GM19099 (cell line): ENCODE results near the gene SP9.

Experiments
- POLR2A ChIP-seq: IDR thresholded peaks from 3 replicates; pipeline ENCODE4 v1.6.1; 2011; ENCODE audit warnings: low read depth; ENCODE audit not compliant: insufficient read length; ENCODE audit errors: extremely low read depth

SP9 gene

DNA sequence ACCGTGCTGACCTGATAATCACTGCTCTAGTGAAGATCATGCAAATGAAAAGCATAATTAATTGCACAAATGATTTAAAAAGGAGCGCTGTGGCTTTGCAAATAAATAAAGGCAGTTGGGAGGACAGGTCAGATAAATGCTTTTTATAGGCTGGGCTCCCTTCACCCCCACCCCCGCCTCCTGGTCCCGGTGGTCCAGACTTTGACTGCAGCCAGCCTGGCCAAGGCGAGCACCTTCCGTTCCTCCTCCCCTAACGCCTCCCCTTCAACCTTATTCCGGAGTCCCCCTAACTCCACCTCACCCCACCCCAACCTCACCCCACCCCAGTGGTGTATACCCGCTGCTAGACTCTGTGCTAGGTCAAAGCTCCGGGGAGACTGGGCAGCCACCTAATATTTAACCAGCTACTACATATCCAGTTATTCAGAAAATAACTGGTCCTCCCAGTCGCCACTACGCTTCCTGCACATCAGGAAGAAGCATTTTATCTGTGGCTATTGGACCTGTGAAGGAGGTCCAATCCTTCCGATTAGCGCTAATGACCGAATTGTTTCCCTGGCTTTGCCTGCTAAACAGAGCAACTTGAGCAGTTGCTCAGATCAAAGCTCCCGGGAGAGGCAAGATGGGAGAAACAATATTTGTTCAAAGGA, 3.7 kb upstream of the SP9 start:
- no peak for TF ChIP-seq POLR2A

GRCh38 chr2:174331595-174332216, 3.0 kb upstream of the SP9 start:
- TF ChIP-seq POLR2A: no peak

DNA sequence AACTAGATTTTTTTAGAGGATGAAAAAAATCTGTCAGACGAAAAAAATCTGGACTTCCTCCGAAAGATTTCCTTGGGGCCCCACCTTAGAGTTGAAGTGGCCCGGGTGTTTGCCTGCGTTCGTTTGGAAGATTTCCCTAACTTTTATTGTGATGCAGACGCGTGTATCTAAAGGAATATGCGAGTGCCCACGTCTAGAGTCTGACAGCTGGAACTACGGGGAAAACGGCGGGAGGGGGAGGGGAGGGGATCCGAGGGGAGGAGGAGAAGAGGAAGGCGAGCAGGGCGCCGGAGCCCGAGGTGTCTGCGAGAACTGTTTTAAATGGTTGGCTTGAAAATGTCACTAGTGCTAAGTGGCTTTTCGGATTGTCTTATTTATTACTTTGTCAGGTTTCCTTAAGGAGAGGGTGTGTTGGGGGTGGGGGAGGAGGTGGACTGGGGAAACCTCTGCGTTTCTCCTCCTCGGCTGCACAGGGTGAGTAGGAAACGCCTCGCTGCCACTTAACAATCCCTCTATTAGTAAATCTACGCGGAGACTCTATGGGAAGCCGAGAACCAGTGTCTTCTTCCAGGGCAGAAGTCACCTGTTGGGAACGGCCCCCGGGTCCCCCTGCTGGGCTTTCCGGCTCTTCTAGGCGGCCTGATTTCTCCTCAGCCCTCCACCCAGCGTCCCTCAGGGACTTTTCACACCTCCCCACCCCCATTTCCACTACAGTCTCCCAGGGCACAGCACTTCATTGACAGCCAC, 2.4 kb upstream of the SP9 start:
- no peak for TF ChIP-seq POLR2A

- no peak for TF ChIP-seq POLR2A
These were observed 1.8 kb upstream of the SP9 start for GRCh38 chr2:174333017-174333371.

DNA sequence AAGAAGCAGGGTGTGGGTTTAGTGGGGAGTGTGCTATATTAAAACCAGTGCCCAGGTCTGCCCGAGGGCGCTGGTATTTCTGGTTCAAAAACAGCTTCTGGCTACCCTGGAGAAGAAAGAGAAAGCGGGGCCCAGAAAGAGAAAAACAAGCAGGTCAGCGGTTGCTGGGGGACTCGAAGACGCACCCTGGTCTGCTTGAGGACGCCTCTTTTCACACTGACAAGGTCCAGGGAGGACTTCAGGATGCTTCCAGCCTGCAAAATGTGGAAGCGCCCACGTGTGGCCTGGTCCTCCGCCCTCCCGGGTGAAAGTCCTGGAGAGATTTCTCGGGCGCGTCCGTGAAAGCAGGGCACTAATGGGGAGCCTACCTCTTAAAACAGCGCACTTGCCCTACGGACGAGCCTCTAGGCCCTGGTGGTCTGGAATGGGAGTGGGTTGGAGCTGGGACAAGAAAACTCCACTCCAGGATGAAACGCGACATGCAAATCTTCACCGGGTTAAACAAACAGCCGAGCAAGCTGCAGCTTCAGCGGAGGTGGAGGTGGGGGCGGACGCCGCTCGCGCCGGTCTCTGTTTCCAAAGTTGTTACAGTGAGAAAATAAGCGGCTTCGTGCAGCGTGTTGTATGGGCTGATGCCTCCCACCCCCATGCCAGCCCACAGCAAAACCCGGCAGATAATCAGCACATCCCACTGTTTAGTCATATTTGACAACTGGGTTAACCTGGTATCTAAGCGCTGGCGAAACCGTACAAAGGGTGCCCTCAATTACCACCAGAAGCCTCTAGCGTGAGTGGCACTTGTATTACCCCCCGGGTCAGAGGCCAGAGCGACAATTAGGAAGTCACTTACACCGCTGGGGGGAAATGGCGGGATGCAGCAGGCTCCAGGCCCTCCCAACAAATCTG, 1.1 kb upstream of the SP9 start:
- TF ChIP-seq POLR2A: no peak

- no peak for TF ChIP-seq POLR2A
These were observed 457 bp upstream of the SP9 start for GRCh38 chr2:174334278-174334715.

GRCh38 chr2:174335254-174335987, 667 bp downstream of the SP9 start:
- no peak for TF ChIP-seq POLR2A

GRCh38 chr2:174335988-174336500, 1.3 kb downstream of the SP9 start:
- TF ChIP-seq POLR2A: no peak

- TF ChIP-seq POLR2A: no peak
These were observed 2.0 kb downstream of the SP9 start for GRCh38 chr2:174336501-174337336.

DNA sequence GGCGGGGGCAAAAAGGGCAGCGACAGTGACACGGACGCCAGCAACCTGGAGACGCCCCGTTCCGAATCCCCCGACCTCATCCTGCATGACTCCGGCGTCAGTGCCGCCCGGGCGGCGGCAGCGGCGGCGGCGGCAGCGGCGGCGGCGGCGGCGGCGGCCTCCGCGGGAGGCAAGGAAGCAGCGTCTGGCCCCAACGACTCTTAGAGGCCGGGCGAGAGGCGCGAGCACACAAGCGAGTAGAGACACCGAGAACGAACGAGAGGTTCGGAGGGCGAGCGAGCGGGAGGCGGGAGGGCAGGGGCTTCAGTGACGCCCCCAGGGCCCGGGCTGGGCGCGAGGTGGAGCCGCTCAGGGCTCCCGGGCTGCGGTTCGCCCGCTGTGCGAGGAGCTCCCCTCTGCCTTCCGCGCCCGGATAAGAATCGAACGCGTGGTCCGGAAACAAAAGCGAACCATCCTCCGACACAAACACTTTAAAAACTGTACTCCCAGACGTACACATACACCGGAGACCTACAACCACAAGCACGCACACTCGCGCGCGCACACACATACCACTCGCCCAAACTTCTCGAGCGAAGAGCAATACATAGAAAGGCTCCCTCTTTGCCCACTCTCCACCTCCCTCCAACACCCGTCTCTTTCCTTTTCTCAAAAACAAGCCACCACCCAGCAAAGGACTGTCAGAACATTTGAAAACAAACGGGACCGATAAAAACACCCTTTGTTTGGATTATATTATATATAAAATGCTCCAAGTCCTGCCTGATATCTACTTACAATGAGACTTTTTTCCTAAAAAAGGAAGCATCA, 2.8 kb downstream of the SP9 start:
- TF ChIP-seq POLR2A: no peak

DNA sequence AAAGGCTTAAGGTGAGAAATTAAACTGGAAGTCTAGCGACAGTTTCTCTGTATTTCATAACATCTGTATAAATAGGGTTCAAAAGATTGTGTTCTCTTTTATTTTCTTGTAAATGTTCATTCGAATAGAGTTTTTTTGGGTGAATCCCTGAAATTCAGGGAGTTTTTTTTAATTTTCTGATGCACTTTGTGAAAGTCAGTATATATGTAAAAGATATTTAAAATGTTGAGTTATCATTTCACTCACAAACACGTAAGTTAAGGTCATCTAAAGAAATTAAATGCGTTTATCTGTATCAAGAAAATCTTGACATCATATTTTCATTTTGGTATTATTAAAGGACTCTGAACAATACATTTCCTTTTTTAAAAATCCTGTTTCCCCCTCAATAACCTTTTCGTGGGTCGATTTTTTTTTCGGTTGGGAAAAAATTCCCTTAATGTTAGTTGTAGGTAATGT, 3.4 kb downstream of the SP9 start:
- TF ChIP-seq POLR2A: no peak
